HG03342 (cell line): ENCODE results near the gene TRIP4.
"Not testable (repeated sequence)": the region's sequence is repeated elsewhere in the genome, so short reads cannot be mapped to it uniquely, and the experiment has no call there.

Experiments used
- ATAC-seq: cut with Tn5 transposase; IDR thresholded peaks from one replicate; pipeline ENCODE4 v1.9.1; 2021; ENCODE audit warnings: mild to moderate bottlenecking, moderate library complexity; ENCODE audit not compliant: unreplicated experiment

Gene TRIP4

GRCh38 chr15:64387562-64388168 is at the start of gene TRIP4:
Gene TRIP4, plus strand, starts transcription at chr15:64387836. Its CDS starts 28 bp downstream, at chr15:64387864.
- ATAC-seq, result peak; percentile 93

- ATAC-seq, result no peak
Measured at GRCh38 chr15:64340355-64340754, 47.3 kb upstream of the TRIP4 start.

GRCh38 chr15:64341961-64342360 is 45.7 kb upstream of the TRIP4 start:
- ATAC-seq, result no peak

GRCh38 chr15:64343222-64343621 is 44.4 kb upstream of the TRIP4 start:
- ATAC-seq, result no peak

- no peak for ATAC-seq
Measured at GRCh38 chr15:64343841-64344240, 43.8 kb upstream of the TRIP4 start.

GRCh38 chr15:64344651-64345294 is 42.9 kb upstream of the TRIP4 start:
- ATAC-seq, result no peak

GRCh38 chr15:64346242-64346641 is 41.4 kb upstream of the TRIP4 start:
- not testable (repeated sequence) for ATAC-seq

- no peak for ATAC-seq
Measured at GRCh38 chr15:64348455-64348854, 39.2 kb upstream of the TRIP4 start.

GRCh38 chr15:64349375-64349774 is 38.3 kb upstream of the TRIP4 start:
- no peak for ATAC-seq

GRCh38 chr15:64351265-64351664 is 36.4 kb upstream of the TRIP4 start:
- no peak for ATAC-seq

- ATAC-seq, result no peak
Measured at GRCh38 chr15:64354688-64355344, 32.8 kb upstream of the TRIP4 start.

GRCh38 chr15:64355348-64355943 is 32.2 kb upstream of the TRIP4 start:
- peak; percentile 14 for ATAC-seq

- ATAC-seq, result peak; percentile 97
Measured at GRCh38 chr15:64355944-64356709, 31.5 kb upstream of the TRIP4 start, which contains the start of gene CSNK1G1. Gene CSNK1G1, minus strand, starts transcription at chr15:64356173. Its CDS starts 55,674 bp downstream, at chr15:64300499.

GRCh38 chr15:64356710-64357040 is 31.0 kb upstream of the TRIP4 start:
- no peak for ATAC-seq

- ATAC-seq, result no peak
Measured at GRCh38 chr15:64361259-64361658, 26.4 kb upstream of the TRIP4 start.

- ATAC-seq, result no peak
Measured at GRCh38 chr15:64369078-64369607, 18.5 kb upstream of the TRIP4 start.

GRCh38 chr15:64371383-64371782 is 16.3 kb upstream of the TRIP4 start:
- ATAC-seq, result not testable (repeated sequence)

GRCh38 chr15:64373360-64373759 is 14.3 kb upstream of the TRIP4 start:
- ATAC-seq, result no peak

GRCh38 chr15:64379216-64379960 is 8.2 kb upstream of the TRIP4 start:
- no peak for ATAC-seq
